Activated CD4-positive, alpha-beta T cell treated with anti-CD3 and anti-CD28 coated beads, Interleukin-2, amount 50 U/mL, for 1 hour (primary cell): ENCODE measurements around the gene PCYT2.
A peak's percentile ranks its signal among the peaks of the same experiment; 100 is the strongest.
"Not testable (repeated sequence)": the region's sequence is repeated elsewhere in the genome, so short reads cannot be mapped to it uniquely, and the experiment has no call there.

Experiments
- DNase-seq: peaks from one replicate; pipeline ENCODE4 v3.0.0-alpha.2; 2020

Gene PCYT2

DNA sequence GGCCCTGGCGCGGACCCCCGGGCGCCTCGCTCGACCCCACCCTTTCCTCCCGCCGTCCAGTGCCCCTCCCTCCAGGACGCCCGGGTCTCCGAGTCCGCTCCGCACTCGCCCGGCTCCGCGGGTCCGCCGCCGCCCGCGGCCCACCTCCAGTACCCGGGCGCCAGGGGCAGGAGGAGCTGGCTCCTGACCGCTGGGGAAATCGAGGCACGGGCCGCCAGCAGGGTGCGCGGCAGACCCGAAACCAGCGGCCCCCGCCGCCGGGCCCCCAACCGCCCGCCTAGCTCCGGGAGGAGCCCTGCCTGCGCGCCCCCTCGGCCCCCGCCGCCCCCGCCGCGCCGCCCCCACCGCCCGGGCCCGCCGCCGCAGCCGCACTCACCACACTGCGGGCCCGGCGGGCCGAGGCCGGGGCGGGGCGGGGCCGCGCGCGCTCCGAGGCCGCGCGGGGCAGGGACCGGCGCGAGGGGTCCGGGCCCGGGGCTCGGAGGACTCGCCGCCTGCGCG is 16.0 kb upstream of the PCYT2 start:
- no peak for DNase-seq

DNA sequence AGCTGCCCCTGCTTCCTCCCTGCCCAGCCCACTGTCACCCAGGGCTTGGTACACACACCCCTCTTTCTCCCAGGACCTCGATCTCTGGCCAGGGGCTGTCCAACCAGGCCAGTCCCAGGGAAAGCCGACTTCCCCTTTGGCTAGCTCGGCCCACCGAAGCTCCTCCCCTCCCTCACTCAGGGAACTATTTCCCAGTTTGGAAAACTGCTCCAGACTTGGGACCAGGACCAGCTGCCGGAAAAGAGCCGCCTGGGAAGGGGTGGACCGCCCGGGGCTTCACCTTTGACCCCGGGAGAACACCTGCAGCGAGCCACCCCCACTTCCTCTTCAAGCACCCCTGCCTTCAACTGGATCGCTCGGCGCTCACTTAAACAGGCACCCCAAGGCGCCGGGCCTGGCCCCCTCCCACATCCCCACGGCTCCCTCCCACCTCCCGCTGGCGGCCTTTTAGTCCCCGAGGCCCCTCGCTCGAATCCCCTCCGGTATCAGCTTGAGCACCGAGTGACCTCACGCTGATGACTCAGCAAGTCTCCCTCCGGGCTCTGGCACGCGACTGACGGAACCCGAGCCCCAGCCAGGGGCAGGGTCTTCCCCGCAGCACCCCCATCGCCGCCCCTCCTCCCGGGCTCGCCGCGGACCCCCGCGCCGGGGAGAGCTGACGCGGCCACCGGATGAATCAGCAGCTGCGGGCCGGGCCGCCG is 15.4 kb upstream of the PCYT2 start:
- DNase-seq = peak; percentile 45

DNA sequence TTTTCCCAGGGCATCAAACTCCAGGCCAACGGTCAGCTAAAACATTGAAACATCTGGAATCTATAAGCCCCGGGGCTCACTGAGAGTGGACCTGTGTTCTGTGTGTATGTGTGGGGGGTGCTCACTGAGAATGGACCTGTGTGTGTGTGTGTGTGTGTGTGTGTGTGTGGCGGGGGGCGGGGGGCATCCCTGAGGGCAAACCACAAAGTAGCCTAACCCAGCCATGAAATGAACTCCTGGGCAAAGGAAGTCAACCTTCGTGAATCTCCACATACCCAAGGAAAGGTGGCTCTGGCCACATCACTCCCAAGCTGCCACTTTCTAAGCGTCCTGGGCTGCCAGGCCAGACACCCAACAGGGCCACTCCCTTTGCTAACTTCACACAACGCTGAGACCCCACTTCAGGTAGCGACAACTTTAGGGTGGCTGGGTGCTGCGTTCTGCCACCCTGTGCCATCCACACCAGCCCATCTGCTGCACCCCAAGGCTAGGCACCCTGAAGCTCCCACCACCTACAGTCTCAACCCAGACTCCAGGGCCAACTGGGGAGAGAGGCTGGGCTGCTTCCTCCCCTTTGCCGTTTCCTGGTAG is 14.8 kb upstream of the PCYT2 start:
- no peak for DNase-seq

DNA sequence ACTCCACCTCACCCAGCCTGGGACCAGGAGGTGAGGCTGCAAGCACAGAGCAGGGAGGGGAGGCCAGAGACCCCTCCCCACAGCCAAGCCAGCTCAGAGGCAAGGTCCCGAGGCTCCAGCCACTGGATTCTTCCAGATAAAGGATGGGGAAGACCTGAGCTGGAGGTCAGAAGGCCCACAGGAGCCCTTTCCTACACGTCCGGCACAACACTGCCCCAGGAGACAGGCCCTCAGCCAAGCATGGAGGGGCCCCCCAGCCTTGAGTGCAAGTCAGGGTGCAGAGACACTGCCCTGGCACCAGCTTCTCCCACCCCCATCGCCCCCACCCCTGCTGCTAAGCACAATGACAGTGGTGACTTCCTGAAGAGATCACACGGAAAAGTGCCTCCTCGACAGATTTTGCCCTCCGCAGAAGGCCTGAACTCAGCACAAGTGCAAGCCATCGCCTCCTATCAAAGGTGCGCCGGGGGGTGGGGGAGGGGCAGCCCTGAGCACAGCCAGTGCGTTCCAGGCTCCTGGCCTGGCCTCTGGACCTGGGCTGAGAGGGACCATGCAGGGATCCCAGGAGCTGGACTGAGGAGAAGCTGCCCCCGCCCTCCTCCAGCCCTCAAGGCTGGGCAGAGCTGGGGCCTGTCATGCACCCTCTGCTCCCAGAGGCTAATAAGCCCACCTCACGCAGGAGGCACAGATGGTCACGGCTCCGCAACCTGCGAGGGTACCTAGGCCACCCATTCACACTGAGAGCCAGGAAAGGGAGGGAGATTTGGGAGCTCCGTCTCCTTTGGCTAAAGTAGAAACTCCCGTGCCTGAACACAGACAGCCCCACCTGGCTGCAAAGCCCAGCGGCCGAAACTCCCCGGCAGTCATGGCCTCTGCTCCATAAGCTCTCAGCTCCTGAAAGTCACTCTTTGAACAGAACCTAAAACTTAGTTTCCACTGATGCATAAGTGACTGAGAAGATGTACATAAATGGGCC is 13.6 kb upstream of the PCYT2 start:
- DNase-seq = no peak

DNA sequence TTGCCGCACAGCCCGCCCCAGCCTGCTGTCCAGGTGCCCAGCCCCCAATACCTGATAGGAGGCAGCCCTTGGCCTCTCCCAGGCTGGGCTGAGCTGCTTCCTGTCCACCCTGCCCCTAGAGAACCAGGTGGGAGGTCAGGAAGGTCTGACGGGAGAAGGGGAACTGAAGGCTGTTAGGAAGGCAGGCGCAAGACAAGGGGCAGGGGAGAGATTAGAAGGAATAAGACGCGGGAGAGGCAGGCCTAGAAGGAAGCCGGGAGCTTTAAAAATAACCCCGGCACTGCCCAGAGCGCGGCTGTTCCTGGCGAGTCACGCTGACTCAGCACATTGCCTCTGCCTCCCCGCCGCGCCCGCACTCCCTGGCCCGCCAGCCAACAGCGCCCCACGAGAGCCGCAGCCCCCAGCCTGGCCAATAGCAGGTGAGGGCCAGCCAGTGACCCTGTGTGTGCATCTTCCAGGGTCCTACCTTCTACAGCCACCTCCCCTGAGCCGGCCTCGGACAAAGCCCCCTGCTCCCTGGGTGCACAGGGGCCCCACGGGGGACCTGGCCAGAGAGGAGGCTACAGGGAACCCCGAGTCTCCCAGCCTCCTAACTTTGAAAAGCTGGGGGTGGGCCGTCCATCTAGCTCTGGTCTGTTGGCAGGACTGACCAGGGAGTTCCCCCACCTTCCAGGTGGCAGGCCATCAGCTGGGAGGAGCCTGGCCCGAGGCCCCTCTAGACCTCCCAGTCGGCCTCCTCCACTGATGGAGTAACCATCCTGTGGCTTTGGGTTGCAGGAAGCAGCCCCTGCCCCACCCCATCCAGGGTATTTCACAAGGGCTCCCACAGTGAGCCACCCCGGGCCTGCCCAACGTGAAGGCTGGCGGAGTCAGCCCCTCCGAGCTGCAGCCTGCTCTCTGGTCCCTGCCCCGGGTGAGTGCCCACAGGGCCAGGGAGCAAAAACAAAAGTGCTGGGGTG is 12.4 kb upstream of the PCYT2 start:
- DNase-seq = no peak

DNA sequence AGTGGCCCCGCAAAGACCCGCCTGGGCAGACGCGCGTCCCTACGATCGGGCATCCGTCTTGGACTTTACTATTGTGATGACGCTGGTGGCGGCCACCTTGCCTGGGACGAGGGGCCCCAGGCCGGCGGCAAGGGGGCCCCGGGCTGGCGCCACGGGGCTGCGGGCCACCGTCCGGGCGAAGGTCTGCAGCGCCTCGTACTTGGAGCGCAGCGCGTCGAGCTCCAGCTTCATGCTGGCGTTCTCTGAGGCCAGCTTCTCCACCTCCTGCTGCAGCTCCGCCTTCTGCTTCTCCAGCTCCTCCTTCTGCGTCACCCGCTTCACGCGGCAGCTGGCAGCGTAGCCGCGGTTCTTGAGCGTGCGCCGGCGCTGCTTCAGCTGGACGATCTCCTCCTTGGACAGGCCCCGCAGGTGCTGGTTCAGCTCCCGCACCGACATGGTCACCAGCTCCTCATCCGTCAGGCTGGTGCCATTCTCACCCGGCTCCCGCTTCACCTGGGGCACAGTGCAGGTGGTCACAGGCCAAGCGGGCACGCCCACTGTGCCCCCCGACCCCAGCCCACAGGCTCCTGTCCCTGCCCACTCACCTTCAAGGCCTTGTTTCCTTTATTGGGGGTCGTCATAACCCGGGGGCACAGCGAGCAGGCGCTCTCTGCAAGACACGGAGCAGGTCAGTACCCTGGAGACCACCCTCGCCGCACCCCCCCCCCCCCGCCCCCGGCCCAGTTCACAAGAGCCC is 11.5 kb upstream of the PCYT2 start:
- DNase-seq = no peak

DNA sequence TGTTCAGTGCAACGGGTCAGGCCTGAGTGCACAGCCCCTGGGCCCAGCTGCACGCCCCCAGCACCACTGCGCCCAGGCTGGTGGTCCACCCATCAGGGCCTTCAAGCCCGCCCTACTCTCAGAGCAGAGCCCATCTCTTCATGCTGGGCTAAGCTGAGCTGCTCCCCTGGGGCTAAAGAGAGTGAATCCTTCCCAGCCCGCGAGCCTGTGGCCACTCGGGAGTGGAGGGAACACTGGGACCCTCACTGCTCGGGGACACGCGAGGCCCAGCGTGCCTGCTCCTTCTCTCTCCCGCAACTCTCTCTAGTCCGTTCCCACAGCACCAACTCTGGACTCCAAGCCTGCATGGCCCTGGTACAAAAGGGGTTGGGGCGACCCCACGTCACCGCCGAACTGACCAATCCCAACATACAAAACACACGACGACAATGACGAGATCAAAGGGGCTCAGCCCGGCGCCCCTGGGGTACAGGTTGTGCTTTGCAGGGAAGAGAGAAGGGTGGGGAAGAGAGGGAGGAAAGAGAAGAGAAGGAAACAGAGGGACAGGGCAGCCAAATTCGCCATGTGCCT is 10.9 kb upstream of the PCYT2 start:
- no peak for DNase-seq

DNA sequence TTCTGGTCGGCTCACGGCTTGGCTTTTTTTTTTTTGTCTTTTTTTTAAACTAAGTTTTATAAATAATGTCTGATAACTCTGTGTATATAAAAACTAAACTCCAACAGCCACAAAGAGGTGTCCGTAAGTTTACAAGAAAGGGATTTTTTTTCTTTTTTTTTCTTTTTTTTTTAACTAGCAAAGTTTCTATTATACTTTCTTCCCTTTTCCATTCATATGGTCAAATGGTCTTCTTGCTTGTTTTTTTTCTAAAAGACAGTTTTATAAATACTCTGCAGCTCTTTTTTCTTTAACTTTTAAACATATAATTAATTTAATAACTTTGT is 10.3 kb upstream of the PCYT2 start:
- DNase-seq = no peak

DNA sequence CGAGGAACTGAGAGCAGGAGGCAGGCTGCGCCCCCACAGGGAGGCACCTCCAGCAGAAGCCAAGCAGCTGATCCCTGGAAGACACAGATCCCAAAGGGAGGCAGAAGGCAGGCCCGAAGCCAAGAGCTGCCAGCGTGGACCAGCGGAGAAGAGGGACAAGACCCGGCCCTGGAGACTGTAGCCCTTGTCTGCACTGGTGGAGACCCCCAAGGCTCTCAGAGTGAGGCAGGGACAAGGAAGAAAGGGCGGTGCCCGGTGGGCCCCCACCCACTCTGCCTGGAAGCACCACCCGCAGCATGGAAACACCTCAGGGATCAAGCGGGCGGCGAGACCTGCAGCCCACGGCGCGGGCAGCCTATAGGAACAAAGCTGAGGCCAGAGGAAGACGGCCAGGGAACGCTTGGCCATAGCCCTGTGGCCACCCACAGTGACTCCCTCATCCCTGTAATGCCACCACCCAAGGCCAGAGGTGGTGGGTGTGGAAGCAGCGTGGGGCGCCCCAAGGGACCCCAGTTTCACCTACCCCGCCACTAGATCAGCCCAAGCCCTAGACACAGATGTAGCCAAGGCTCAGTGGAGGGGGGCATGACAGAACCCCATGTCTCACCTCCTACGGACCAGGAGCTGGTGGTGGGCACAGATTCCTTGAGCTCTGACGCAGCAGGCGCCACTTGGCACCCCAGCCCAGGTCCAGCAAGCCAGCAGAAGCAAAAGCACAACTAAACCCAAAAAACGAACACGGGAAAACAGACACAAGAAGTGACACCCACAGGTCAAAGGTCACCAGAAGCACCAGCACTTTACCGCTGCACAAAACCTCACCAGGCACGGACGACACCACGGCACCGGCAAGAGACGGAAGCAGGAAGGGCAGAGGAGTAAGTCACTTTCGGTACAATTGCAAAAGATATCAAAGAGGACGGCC is 9.7 kb upstream of the PCYT2 start:
- DNase-seq = no peak

DNA sequence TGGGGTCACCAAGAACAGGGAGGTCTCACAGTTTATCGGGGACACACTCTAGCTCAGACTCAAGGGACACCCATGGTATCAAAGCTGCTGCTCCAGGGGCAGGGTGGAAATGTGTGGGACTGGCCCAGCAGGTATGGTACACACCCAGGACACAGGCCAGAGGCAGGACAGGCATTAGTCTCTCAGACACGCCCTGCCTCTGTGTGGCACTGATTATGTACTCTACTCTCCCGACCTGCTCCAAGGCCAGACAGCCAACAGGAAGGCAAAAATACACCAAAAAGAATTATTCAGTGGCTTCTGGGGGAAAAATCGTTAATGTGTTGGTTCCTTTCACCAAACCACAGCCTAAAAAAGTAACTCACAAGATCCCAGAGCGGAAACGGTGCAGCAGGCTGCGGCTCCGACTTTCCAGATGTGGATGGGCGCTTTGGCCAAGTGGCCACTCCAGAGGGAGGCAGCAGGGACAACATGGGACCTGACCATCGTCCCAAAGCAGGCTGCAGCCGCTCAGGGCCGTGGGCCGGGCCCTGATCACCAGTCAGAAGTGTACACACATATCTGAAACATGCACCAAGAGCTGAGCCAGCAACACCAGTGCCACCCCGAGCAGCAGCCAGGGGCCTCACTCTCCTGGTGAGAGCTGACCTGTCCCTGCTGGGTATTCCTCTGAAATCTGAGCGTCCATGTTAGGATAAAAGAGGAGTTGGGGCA is 7.8 kb upstream of the PCYT2 start:
- no peak for DNase-seq

DNA sequence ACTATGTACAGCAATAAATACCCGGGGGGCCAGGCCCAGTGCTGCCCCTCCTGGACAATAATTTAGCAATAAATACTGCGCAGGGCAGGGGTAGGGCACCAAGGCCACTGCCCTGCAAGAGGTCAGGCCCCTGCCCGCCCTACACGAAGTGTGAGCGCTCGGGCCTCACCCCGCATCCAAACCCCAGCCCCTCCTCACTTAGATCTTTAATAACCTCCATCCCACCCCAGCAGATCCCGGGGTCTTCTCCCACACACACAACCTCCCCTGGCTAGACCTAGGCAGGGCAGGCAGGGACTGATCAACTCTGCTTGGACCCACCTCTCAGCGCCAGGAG is 7.1 kb upstream of the PCYT2 start:
- DNase-seq = not testable (repeated sequence)

DNA sequence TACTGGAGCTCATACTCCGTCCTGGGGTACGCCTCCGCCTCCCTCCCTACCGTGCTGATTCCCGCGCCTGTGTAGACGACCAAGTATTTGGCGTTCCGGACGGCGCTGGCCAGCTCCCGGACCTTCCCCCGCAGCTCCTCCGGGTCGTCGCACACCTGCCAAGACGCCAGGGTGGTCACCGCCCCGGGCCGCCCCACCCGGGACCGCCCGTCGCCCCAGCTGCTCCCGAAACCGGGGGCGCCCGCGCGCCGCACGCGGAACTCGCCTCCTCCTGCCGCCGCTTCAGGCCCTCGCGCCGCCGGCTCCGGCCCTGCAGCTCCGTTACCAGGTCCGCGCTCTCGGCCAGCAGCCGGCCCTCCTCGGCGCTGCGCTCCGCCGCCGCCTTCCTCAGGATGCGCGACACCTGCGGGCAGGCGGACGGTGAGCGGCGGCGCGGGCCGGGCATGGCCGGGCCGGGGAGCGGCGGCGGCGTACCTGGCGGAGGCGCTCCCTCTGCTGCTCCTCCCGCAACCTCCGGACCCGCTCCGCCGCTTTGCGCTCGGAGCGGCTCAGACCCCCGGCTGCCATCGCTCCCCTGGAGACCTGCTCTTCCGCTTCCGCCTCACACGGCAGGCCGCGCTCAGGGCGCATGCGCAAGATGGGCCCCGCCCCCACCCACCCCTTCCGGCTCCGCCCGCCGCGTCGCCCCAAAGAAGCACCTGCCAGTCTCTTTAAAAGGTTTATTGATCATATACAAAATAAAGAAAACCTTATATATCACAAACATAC is 6.5 kb upstream of the PCYT2 start, which contains the start of gene SIRT7:
TSS of gene SIRT7 (minus strand) at position 612 of the 768 bp plus-strand sequence. CDS start at position 567, 45 bp downstream.
- peak; percentile 80 for DNase-seq

DNA sequence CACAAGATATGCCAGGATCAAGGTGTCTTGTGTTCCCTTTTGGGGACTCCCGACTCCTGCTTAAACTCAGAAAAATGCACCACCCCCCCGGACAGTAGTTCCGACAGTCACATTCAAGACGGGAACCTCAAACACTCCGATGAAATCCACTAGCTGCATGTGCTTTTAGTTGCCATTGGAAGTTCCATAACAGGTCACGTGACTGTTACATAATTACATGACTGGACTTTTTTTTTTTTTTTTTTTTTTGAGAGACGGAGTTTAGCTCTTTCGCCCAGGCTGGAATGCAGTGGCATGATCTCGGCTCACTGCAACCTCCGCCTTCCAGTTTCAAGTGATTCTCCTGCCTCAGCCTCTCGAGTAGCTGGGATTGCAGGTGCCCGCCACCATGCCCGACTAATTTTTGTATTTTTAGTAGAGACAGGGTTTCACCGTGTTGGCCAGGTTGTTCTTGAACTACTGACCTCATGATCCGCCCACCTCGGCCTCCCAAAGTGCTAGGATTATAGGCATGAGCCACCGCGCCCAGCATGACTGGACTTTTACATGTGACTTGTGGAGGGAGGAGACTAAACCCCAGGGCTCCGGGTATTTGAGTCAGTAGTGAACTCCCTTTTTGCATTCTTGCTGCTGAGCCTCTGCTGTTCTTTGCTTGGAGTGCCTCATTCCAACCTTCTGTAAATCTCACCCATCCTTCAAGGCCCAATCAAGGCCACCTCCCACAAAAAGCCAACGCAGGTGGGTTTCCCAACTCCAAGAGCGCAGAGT is 5.2 kb upstream of the PCYT2 start:
- no peak for DNase-seq

DNA sequence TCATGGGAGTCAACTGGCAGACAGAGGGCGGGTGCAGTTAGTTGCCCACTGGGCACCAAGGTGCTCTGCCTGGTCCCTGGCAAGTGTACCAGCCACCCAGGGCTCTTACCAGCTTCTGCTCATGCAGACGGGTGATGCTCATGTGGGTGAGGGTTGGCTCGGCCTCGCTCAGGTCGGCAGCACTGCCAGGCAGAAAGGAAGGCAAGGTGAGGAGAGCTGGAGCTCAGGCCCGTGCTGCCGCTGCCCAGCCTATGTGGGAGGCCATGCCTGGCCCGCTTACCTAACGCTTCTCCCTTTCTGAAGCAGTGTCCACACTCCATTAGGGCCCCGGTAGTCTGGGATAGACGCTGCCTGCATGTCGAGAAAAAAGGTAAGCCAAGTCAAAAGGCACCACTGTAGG is 4.1 kb upstream of the PCYT2 start:
- DNase-seq = no peak

DNA sequence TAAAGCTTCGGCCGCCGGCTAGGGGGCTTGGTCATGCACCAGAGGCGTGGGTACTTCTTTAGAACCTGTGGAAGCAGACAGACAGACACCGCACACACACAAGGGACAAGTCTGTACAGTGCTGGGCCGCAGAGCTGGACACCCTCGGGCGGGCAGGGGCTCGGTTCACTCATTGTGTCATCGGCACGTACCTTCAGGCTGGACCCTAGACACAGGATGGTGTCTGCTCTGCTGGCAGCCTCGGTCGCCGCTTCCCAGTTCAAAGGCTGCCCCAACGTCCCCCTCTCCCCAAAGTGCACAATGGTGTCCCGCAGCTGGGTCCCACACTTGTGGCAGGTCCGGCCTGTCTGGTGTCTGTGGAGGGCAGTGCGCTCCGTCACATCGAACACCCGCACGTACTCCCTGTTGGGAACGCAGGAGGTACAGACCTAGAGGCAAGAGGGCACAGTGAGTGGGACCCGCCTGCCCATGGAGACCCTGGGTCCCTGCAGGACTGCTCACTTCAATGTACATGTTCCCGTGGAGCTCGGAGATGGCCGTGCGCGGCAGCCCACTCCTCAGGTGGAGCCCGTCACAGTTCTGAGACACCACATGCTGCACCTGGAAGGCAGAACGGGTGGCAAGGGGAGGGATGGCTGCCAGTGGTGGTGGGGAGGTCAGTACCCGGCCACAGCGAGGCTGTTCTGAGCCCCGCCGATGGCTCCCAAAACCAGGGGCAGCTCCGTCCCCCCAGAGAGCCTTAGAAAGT is 3.1 kb upstream of the PCYT2 start:
- DNase-seq = no peak

DNA sequence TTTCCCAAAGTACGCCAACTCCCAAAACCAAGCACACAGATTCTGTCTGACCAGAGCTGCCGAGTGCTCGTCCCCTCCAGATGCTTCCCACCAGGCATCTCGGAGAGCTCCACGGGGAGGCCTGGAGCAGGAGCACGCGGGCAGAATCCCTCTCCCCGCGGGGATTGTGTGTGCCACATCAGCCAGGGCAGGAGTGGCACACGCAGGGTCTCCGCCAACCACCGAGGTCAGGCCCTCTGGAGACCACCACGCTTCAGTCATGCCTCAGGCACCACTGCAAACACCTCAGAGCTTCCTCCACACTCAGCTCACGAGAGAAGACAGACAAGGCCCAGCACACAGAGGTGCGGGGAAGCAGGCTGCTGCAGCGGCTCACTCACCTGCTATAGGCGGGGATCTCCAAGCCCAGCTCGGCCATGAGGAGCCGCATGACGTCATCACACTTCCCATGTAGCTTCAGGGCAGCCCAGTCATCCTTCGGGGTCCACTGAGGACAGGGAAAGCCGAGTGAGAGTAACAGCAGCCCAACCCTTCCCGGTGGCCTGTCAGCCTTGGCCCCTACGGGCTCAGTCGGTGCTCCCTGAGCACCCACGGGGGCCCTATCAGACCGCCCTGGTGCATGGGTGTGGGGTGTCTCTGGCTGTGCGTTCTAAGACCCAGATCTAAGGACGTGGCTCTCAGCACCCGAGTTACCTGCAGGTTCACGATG is 2.3 kb upstream of the PCYT2 start:
- DNase-seq = no peak
